Left lung (tissue), 10 donors: ENCODE data around the gene RMDN2. TPM values are rescaled to one million over a fixed set of nuclear protein-coding genes. Genes with fewer than 3 reads are reported as not detected.
A peak's percentile ranks its signal among the peaks of the same experiment; 100 is the strongest.

ENCODE experiments used
- ATAC-seq: fragments of 200-7000 bp; cut with Tn5 transposase; one replicate; pipeline ENCODE4 v1.9.1; 2020; ENCODE audit warnings: moderate library complexity
- DNase-seq, 4 donors: peaks; one replicate each; pipeline ENCODE4 v3.0.0-alpha.2; 2013 to 2020
- H3K27ac ChIP-seq, 2 donors: fragments of 200-600 bp; sonication (generic) in 1 of 2; one replicate each; pipeline versions ENCODE4 v1.5.0 to v1.8.0; 2020 to 2021
- H3K27me3 ChIP-seq, 2 donors: fragments of 200-600 bp; sonication (generic) in 1 of 2; one replicate each; pipeline versions ENCODE4 v1.5.0 to v1.8.0; 2020 to 2021
- H3K36me3 ChIP-seq, 2 donors: fragments of 200-600 bp; sonication (generic) in 1 of 2; one replicate each; pipeline versions ENCODE4 v1.5.0 to v1.8.0; 2020 to 2021
- H3K4me1 ChIP-seq, 2 donors: fragments of 200-600 bp; one replicate each; pipeline ENCODE4 v1.8.0; 2021
- H3K4me3 ChIP-seq, 2 donors: fragments of 200-600 bp; sonication (generic) in 1 of 2; one replicate each; pipeline versions ENCODE4 v1.5.0 to v1.8.0; 2020 to 2021; ENCODE audit warnings: mild to moderate bottlenecking in 1 of 2
- H3K9me3 ChIP-seq, 2 donors: fragments of 200-600 bp; sonication (generic) in 1 of 2; one replicate each; pipeline versions ENCODE4 v1.5.0 to v1.8.0; 2020 to 2021
- intact Hi-C, 2 donors: fragments of 100-400 bp; cut with DNase I; formaldehyde crosslinking; loops; one replicate each; pipeline versions ENCODE4 v1.11.2 to v1.14.2; 2022
- polyA plus RNA-seq, 6 donors: library from polyadenylated mRNA; unstranded; fragments of 120-200 nt; gene quantifications; one replicate each; pipeline ENCODE4 v1.2.1, GENCODE V29; 2013; ENCODE audit not compliant: insufficient read length in 6 of 6
- total RNA-seq, 2 donors: library from RNA; stranded (reverse); fragmentation: NEBNext Ultra II Directional; extraction: Animal tissue kit (Norgen Biotek cat#: 25700); gene quantifications; one replicate each; pipeline ENCODE4 v1.2.1, GENCODE V29; 2021
- TF ChIP-seq, protein P1 (sequence below), 2 donors: fragments of 200-600 bp; sonication (generic) in 1 of 2; IDR thresholded peaks; one replicate each; pipeline versions ENCODE4 v1.5.0 to v1.8.0; 2021; ENCODE audit warnings: antibody characterized with exemption in 2 of 2
- donor health status: DM: no; HTN: yes; CAD: no.
- donor health status: DM: no; HTN: no; CAD: no.

Gene RMDN2
- total and polyA plus RNA-seq, 8 donors: 14.2 to 21.7 (median 16.6) TPM

DNA sequence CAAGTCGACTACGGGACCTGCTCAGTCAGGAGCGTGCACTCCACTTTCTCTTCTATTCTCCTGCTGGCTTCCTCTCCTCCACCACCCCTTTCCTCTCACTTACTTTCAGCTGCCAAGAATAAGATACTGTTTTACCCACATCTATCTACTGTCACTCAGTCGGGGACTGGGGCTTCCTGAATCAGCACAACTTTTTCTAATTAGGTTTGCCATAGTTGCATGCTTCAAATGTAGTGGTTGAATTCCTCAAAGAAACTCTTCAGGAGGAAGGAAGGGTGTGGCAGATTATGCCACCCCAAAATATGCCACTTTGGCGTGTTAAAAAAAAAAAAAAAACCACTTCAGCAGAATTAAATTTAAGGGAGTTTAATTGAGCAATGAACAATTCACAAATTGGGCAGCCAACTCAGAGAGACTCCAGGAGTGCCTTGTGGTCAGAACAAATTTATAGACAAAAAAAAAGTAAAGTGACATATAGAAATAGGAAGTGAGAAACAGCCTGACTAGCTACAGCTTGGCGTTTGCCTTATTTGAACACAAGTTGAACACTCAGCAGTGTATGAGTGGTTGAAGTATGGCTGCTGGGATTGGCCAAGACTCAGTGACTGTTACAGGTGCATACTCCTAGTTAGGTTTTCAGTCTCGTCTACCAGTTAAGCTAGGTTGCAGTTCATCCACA is 32.5 kb upstream of the RMDN2 start:
- peak overlapping the region; percentile 41 to 73 for H3K27ac ChIP-seq
- peaks cover 6 to 50% of the 10 kb centered on the region in 2 donors for H3K4me1 ChIP-seq
- no peaks in the 10 kb centered on the region for H3K27me3 ChIP-seq
- peak in 1 of 4 donors; percentile 48 for DNase-seq
- intact Hi-C loops: no loop called here
- no peak overlapping the region for H3K4me3 ChIP-seq
- H3K9me3 ChIP-seq: no peaks in the 10 kb centered on the region
- H3K36me3 ChIP-seq: no peaks in the 10 kb centered on the region
- TF ChIP-seq, protein P1, sequence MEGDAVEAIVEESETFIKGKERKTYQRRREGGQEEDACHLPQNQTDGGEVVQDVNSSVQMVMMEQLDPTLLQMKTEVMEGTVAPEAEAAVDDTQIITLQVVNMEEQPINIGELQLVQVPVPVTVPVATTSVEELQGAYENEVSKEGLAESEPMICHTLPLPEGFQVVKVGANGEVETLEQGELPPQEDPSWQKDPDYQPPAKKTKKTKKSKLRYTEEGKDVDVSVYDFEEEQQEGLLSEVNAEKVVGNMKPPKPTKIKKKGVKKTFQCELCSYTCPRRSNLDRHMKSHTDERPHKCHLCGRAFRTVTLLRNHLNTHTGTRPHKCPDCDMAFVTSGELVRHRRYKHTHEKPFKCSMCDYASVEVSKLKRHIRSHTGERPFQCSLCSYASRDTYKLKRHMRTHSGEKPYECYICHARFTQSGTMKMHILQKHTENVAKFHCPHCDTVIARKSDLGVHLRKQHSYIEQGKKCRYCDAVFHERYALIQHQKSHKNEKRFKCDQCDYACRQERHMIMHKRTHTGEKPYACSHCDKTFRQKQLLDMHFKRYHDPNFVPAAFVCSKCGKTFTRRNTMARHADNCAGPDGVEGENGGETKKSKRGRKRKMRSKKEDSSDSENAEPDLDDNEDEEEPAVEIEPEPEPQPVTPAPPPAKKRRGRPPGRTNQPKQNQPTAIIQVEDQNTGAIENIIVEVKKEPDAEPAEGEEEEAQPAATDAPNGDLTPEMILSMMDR (IDR thresholded peaks at IDR 0.05): no peak
- ATAC-seq: peak; percentile 66

DNA sequence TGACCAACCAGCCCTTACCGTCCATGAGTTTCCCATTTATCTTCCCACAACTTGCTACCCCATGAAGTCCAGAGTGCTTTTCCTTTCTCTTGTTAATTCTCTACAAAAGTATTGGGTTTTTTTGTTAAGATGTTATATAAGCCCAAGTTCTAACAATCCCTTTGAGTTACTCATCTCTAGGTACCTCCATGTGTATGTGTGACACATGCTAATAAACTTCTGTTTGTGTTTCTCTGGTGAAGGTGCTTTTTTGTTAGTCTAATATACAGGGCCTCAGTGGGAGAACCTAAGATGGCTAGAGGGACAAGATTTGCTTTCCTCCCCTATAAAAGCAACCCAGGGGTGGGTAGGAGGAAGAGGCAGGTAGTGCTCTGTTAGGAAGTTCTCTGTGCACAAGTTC is 31.8 kb upstream of the RMDN2 start:
- TF ChIP-seq, protein P1 (IDR thresholded peaks at IDR 0.05): no peak
- Histone ChIP-seq H3K27ac (peak overlapping the region; percentile 41 to 73), H3K27me3 (no peaks in the 10 kb centered on the region), H3K36me3 (no peaks in the 10 kb centered on the region), H3K4me1 (peaks cover 6 to 50% of the 10 kb centered on the region in 2 donors), H3K9me3 (no peaks in the 10 kb centered on the region), H3K4me3 (no peak overlapping the region)
- DNase-seq (no peak), ATAC-seq (no peak)
- intact Hi-C loops: no loop called here

DNA sequence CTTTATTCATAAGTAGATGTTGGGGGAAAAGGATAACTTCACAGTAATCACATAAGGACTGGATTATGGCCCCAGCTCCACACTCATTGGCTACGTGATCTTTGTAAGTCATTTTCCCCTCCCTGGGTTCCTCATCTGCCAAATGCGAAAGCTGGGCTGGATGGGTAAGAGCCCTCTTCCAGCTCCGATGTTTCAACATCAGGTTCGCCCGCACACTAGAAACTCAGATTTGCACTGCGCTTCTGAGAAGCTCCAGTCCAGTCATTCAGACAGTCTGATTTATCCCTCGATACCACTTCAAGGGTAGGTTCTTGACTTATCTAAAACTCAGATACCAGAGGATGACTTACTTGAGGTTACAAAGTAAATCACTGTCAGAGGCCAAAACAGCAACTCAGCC is 31.0 kb upstream of the RMDN2 start:
- H3K4me1 ChIP-seq: peaks cover 6 to 50% of the 10 kb centered on the region in 2 donors
- no peak overlapping the region for H3K4me3 ChIP-seq
- no peaks in the 10 kb centered on the region for H3K9me3 ChIP-seq
- intact Hi-C loops: no loop called here
- TF ChIP-seq, protein P1 (IDR thresholded peaks at IDR 0.05): no peak
- H3K27ac ChIP-seq: peak overlapping the region in 1 of 2 donors; percentile 30
- DNase-seq (peak in 1 of 4 donors; percentile 61), ATAC-seq (peak; percentile 58)
- H3K27me3 ChIP-seq: no peaks in the 10 kb centered on the region
- H3K36me3 ChIP-seq: no peaks in the 10 kb centered on the region

DNA sequence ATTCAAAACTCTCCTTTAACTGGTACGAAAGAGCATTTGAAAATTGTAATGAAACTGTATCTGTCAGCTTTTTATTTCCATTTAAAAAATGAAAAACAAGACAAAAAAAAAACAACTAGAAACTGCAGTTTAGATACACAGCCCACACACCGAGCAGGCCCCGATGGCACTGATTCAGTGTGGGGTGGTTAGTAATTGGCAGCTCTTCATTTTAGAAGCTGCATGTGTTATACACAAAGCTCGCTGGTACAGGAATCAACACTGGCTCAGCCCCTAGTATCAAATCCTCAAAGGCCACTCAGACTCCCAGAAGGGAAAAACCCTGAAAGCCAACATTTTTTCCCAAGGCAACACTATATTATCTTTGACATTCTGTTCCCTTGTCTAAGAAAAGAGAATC is 30.5 kb upstream of the RMDN2 start:
- Histone ChIP-seq H3K27me3 (no peaks in the 10 kb centered on the region), H3K4me1 (peaks cover 6 to 50% of the 10 kb centered on the region in 2 donors), H3K4me3 (no peak overlapping the region), H3K9me3 (no peaks in the 10 kb centered on the region), H3K27ac (peak overlapping the region in 1 of 2 donors; percentile 30), H3K36me3 (no peaks in the 10 kb centered on the region)
- DNase-seq (peak in 1 of 4 donors; percentile 49), ATAC-seq (peak; percentile 14)
- intact Hi-C loops: no loop called here
- TF ChIP-seq, protein P1 (IDR thresholded peaks at IDR 0.05): no peak

DNA sequence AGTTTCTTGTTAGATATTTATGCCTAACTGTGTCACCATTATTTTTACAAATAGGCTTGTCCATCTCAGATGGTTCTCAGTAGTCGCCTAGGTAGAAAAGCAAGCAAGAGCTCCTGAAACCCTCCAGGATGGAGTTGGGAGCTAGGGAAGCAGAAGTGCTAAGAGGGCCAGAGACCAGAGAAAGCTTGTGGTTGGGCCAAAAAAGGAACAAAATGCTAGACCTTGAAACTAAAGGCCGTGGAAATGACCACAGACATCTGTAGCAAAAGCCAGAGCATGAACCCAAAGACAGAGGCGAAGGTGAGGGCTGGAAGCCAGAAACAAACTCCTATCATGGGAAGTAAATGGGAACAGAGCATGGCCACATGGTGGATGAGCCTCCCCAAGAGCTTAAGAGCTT is 29.9 kb upstream of the RMDN2 start:
- Histone ChIP-seq H3K27ac (peak overlapping the region in 1 of 2 donors; percentile 30), H3K9me3 (no peaks in the 10 kb centered on the region), H3K27me3 (no peaks in the 10 kb centered on the region), H3K4me1 (peaks cover 6 to 50% of the 10 kb centered on the region in 2 donors), H3K36me3 (no peaks in the 10 kb centered on the region), H3K4me3 (no peak overlapping the region)
- intact Hi-C loops: no loop called here
- TF ChIP-seq, protein P1 (IDR thresholded peaks at IDR 0.05): no peak
- no peak for DNase-seq
- no peak for ATAC-seq
